Glutamatergic neuron (in vitro differentiated cells): Measurements from ENCODE around the gene CAPN6. TPM values are rescaled to one million over a fixed set of nuclear protein-coding genes. Genes with fewer than 3 reads are reported as not detected.

ENCODE experiments used
- DNase-seq: peaks from one replicate; pipeline ENCODE4 v3.0.0; 2022
- H3K27ac Mint-ChIP-seq: one replicate; pipeline ENCODE4 v1.8.0; 2020; ENCODE audit warnings: mild to moderate bottlenecking, mixed read lengths, inconsistent platforms; ENCODE audit not compliant: unreplicated experiment
- H3K27me3 Mint-ChIP-seq: one replicate; pipeline ENCODE4 v1.8.0; 2020; ENCODE audit warnings: mild to moderate bottlenecking, moderate library complexity, mixed read lengths, inconsistent platforms; ENCODE audit not compliant: unreplicated experiment
- H3K36me3 Mint-ChIP-seq: one replicate; pipeline ENCODE4 v1.8.0; 2020; ENCODE audit warnings: mild to moderate bottlenecking, mixed read lengths, inconsistent platforms; ENCODE audit not compliant: unreplicated experiment
- H3K4me1 Mint-ChIP-seq: one replicate; pipeline ENCODE4 v1.8.0; 2020; ENCODE audit warnings: mild to moderate bottlenecking, low read depth, mixed read lengths, inconsistent platforms; ENCODE audit not compliant: unreplicated experiment
- H3K4me3 Mint-ChIP-seq: one replicate; pipeline ENCODE4 v1.8.0; 2020; ENCODE audit warnings: mild to moderate bottlenecking, mixed read lengths, inconsistent platforms; ENCODE audit not compliant: unreplicated experiment
- H3K9me3 Mint-ChIP-seq: one replicate; pipeline ENCODE4 v1.8.0; 2020; ENCODE audit warnings: mild to moderate bottlenecking, moderate library complexity, mixed read lengths, inconsistent platforms; ENCODE audit not compliant: unreplicated experiment
- total RNA-seq: library from RNA; stranded (reverse); fragmentation: NEBNext Ultra II Directional; extraction: Animal tissue kit (Norgen Biotek cat#: 25700); gene quantifications from one replicate; pipeline ENCODE4 v1.2.1, GENCODE V29; 2021; ENCODE audit not compliant: unreplicated experiment
- TF ChIP-seq, protein P1 (sequence below): fragments of 200-600 bp; sonication (generic); IDR thresholded peaks from one replicate; pipeline ENCODE4 v1.5.0; 2021; ENCODE audit not compliant: partially characterized antibody, unreplicated experiment

Gene CAPN6
- total RNA-seq, 1 donor from 2014 or later = not detected

DNA sequence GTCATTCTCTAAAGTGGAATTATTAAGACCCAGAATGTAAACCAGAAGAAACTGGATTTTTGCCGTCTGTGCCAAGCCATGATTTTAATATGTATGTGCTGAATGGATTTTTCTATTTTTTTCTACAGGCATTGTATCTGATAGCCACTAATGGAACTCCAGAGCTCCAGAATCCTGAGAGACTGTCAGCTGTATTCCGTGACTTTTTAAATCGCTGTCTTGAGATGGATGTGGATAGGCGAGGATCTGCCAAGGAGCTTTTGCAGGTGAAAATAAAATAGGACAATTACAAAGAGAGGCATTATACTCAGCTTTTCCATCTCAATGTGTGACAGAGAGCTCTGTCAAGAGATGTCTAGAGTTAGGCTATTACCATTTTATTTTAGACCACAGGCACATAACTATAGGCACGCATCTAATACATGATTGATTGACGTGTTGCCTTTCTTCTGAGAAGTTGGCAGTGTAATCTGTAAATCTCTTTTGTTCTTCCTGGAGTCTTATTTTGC, 53.9 kb downstream of the CAPN6 start:
- TF ChIP-seq, protein P1, sequence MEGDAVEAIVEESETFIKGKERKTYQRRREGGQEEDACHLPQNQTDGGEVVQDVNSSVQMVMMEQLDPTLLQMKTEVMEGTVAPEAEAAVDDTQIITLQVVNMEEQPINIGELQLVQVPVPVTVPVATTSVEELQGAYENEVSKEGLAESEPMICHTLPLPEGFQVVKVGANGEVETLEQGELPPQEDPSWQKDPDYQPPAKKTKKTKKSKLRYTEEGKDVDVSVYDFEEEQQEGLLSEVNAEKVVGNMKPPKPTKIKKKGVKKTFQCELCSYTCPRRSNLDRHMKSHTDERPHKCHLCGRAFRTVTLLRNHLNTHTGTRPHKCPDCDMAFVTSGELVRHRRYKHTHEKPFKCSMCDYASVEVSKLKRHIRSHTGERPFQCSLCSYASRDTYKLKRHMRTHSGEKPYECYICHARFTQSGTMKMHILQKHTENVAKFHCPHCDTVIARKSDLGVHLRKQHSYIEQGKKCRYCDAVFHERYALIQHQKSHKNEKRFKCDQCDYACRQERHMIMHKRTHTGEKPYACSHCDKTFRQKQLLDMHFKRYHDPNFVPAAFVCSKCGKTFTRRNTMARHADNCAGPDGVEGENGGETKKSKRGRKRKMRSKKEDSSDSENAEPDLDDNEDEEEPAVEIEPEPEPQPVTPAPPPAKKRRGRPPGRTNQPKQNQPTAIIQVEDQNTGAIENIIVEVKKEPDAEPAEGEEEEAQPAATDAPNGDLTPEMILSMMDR = no peak
- no peak for DNase-seq
- no peak overlapping the region for H3K4me3 Mint-ChIP-seq
- H3K9me3 Mint-ChIP-seq = peaks cover 1% of the 10 kb centered on the region
- no peaks in the 10 kb centered on the region for H3K4me1 Mint-ChIP-seq
- H3K27me3 Mint-ChIP-seq = no peaks in the 10 kb centered on the region
- H3K27ac Mint-ChIP-seq = no peak overlapping the region
- H3K36me3 Mint-ChIP-seq = no peaks in the 10 kb centered on the region

DNA sequence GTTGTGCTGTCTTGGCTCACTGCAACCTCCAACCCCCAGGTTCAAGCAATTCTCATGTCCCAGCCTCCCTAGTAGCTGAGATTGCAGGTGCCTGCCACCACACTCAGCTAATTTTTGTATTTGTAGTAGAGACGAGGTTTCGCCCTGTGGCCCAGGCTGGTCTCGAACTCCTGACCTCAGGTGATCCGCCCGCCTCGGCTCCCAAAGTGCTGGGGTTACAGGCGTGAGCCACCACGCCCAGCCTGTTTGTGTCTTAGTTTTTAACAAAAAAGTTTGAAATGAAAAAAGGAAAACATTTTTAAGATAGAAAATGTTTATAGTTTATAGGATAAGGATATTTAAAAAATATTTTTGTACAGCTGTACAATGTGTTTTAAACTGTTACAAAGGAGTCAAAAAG, 62.4 kb downstream of the CAPN6 start:
- no peaks in the 10 kb centered on the region for H3K36me3 Mint-ChIP-seq
- H3K9me3 Mint-ChIP-seq = no peaks in the 10 kb centered on the region
- no peaks in the 10 kb centered on the region for H3K27me3 Mint-ChIP-seq
- DNase-seq = no peak
- H3K27ac Mint-ChIP-seq = no peak overlapping the region
- TF ChIP-seq, protein P1 = no peak
- no peak overlapping the region for H3K4me3 Mint-ChIP-seq
- H3K4me1 Mint-ChIP-seq = no peaks in the 10 kb centered on the region

DNA sequence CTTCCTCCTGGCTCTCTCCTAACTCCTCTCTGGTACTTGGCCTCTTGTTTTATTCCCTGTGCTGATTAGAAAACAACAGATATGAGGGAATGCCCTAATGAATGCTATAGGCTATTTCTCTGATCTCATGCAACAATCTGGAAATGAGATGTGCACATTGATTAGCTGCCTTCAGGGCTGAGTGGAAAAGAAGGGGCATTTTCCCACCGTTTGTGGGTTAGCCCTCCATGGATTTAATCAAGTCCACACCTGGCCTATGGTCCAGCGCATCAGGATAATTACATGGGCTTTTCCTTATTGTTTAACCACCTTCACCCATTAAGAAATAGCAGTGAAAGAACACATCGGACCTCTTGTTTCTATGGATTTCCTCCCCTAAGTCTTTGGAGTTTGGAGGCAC, 70.0 kb downstream of the CAPN6 start:
- TF ChIP-seq, protein P1 = no peak
- no peaks in the 10 kb centered on the region for H3K9me3 Mint-ChIP-seq
- no peak overlapping the region for H3K4me3 Mint-ChIP-seq
- no peaks in the 10 kb centered on the region for H3K27me3 Mint-ChIP-seq
- no peak for DNase-seq
- peaks cover 3% of the 10 kb centered on the region for H3K4me1 Mint-ChIP-seq
- no peak overlapping the region for H3K27ac Mint-ChIP-seq
- H3K36me3 Mint-ChIP-seq = no peaks in the 10 kb centered on the region

DNA sequence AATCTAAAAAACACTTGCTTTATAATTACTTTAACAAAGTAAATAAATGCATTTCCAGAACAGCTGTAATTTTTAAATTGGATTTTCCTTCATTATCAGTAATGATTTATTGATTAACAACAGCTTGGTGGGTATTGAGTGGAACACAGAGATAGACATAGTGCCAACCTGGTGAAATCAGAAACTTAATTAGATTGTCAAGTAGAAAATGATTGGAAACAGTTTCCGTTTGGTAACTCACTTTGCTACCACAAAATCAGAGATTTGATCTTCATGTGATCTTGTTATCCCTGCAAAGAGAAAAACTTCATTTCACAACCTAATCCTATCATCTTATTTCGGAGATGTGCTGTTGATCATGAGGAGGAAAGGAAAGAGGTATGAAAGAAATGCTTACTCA, 70.8 kb downstream of the CAPN6 start:
- Mint-ChIP-seq H3K36me3 (no peaks in the 10 kb centered on the region), H3K4me1 (peaks cover 3% of the 10 kb centered on the region), H3K27ac (no peak overlapping the region), H3K4me3 (no peak overlapping the region), H3K9me3 (no peaks in the 10 kb centered on the region), H3K27me3 (no peaks in the 10 kb centered on the region)
- DNase-seq = no peak
- TF ChIP-seq, protein P1 = no peak

Other genes starting within 250 kb of the CAPN6 start
- 31.5 TPM for gene PAK3, start 174.3 kb downstream of the CAPN6 start, total RNA-seq
- gene DCX, start 141.7 kb upstream of the CAPN6 start, total RNA-seq = 614 TPM
- not detected for gene SERTM2, start 241.2 kb upstream of the CAPN6 start, total RNA-seq